KMS-11 (cell line): ENCODE data around the gene KIR3DL1.
A peak's percentile ranks its signal among the peaks of the same experiment; 100 is the strongest.
"Not testable (repeated sequence)": the region's sequence is repeated elsewhere in the genome, so short reads cannot be mapped to it uniquely, and the experiment has no call there.

Experiments used
- H2AFZ ChIP-seq: fragments of 200-600 bp; sonication (generic); 2 replicates; pipeline ENCODE4 v1.6.1; 2016; ENCODE audit warnings: antibody characterized with exemption, mixed run types, low read depth
- H3K27ac ChIP-seq: fragments of 200-600 bp; sonication (generic); 2 replicates; pipeline ENCODE4 v1.6.1; 2016; ENCODE audit warnings: mild to moderate bottlenecking, mixed run types
- H3K27me3 ChIP-seq: fragments of 200-600 bp; sonication (generic); 2 replicates; pipeline ENCODE4 v1.6.1; 2017; ENCODE audit warnings: mild to moderate bottlenecking, low read depth, mixed run types, moderate library complexity; ENCODE audit not compliant: insufficient read depth
- H3K36me3 ChIP-seq: fragments of 200-600 bp; sonication (generic); 2 replicates; pipeline ENCODE4 v1.6.1; 2017; ENCODE audit warnings: mild to moderate bottlenecking, mixed run types; ENCODE audit not compliant: insufficient read depth
- H3K4me1 ChIP-seq: fragments of 200-600 bp; sonication (generic); 2 replicates; pipeline ENCODE4 v1.6.1; 2016; ENCODE audit warnings: mild to moderate bottlenecking, low read depth, mixed run types; ENCODE audit not compliant: poor library complexity, severe bottlenecking
- H3K4me2 ChIP-seq: fragments of 200-600 bp; sonication (generic); 2 replicates; pipeline ENCODE4 v1.7.0; 2016; ENCODE audit warnings: mild to moderate bottlenecking, mixed run types
- H3K4me3 ChIP-seq: fragments of 200-600 bp; sonication (generic); IDR thresholded peaks from 2 replicates; pipeline ENCODE4 v1.6.1; 2017; ENCODE audit warnings: low read depth, low read length, mixed read lengths; ENCODE audit not compliant: insufficient read depth
- H3K79me2 ChIP-seq: fragments of 200-600 bp; sonication (generic); 2 replicates; pipeline ENCODE4 v1.6.1; 2016; ENCODE audit warnings: low read depth, mixed run types; ENCODE audit not compliant: insufficient read depth
- H3K9ac ChIP-seq: fragments of 200-600 bp; sonication (generic); 2 replicates; pipeline ENCODE4 v1.6.1; 2016; ENCODE audit warnings: mild to moderate bottlenecking, mixed run types
- H4K20me1 ChIP-seq: fragments of 200-600 bp; sonication (generic); 2 replicates; pipeline ENCODE4 v1.6.1; 2016; ENCODE audit warnings: mild to moderate bottlenecking, mixed run types; ENCODE audit not compliant: insufficient read depth
- TF ChIP-seq, protein P1 (sequence below): fragments of 200-600 bp; sonication (generic); conservative IDR thresholded peaks from 2 replicates; pipeline ENCODE4 v1.6.1; 2017; ENCODE audit warnings: low read depth, mild to moderate bottlenecking, antibody characterized with exemption, low read length, moderate library complexity, mixed read lengths

Gene KIR3DL1

DNA sequence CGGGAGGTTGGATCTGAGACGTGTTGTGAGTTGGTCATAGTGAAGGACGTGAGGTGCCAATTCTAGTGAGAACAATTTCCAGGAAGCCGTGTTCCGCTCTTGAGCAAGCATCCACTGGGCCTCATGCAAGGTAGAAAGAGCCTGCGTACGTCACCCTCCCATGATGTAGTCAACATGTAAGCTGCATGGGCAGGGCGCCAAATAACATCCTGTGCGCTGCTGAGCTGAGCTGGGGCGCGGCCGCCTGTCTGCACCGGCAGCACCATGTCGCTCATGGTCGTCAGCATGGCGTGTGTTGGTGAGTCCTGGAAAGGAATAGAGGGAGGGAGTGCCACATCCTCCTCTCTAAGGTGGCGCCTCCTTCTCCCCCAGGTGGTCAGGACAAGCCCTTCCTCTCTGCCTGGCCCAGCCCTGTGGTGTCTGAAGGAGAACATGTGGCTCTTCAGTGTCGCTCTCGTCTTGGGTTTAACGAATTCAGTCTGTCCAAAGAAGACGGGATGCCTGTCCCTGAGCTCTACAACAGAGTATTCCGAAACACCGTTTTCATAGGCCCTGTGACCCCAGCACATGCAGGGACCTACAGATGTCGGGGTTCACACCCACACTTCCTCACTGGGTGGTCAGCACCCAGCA lies 30.1 kb upstream of the KIR3DL1 start:
- H3K4me3 ChIP-seq, H3K79me2 ChIP-seq, H4K20me1 ChIP-seq, H3K36me3 ChIP-seq, H2AFZ ChIP-seq, H3K9ac ChIP-seq, H3K27ac ChIP-seq, H3K4me1 ChIP-seq, H3K4me2 ChIP-seq: not testable (repeated sequence)
- H3K27me3 ChIP-seq: peaks cover 10% of the 10 kb centered on the region; the same call in 1 of the 2 replicates

DNA sequence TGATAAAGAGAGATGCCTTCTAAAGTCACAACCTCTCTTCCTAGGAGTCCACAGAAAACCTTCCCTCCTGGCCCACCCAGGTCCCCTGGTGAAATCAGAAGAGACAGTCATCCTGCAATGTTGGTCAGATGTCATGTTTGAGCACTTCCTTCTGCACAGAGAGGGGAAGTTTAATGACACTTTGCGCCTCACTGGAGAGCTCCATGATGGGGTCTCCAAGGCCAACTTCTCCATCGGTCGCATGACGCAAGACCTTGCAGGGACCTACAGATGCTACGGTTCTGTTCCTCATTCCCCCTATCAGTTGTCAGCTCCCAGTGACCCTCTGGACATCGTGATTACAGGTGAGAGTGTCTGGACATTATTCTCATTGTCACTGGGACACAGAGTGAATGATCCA lies 28.1 kb upstream of the KIR3DL1 start:
- H3K27me3 ChIP-seq: peaks cover 15% of the 10 kb centered on the region
- not testable (repeated sequence) for H3K79me2 ChIP-seq, H3K4me1 ChIP-seq, H3K9ac ChIP-seq, H3K27ac ChIP-seq, H4K20me1 ChIP-seq, H3K4me2 ChIP-seq, H2AFZ ChIP-seq, H3K4me3 ChIP-seq, H3K36me3 ChIP-seq

DNA sequence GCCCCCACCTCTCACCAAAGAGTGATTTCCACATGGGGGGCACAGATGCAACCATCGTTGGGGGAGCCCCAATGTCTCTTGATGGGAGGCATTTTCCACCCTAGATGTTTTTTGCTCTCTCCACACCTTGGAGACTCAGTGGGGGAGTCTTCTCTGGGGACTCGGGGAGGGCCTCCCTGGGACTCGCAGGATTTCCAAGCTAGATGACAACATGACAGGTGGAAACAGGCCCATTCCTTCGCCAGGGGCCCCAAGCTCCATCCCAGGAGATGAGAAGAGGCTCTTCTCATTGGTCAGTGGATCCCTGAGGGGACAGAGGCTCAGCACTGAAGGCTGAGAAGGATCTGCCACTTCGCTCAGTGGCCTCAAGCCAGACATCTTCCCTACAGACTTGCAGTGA lies 25.6 kb upstream of the KIR3DL1 start:
- H3K4me2 ChIP-seq: no peak overlapping the region
- no peak overlapping the region for H3K9ac ChIP-seq
- H4K20me1 ChIP-seq: no peaks in the 10 kb centered on the region
- no peaks in the 10 kb centered on the region for H3K4me1 ChIP-seq
- H3K27me3 ChIP-seq: peaks cover 7% of the 10 kb centered on the region
- H3K4me3 ChIP-seq: no peak overlapping the region
- TF ChIP-seq, protein P1, sequence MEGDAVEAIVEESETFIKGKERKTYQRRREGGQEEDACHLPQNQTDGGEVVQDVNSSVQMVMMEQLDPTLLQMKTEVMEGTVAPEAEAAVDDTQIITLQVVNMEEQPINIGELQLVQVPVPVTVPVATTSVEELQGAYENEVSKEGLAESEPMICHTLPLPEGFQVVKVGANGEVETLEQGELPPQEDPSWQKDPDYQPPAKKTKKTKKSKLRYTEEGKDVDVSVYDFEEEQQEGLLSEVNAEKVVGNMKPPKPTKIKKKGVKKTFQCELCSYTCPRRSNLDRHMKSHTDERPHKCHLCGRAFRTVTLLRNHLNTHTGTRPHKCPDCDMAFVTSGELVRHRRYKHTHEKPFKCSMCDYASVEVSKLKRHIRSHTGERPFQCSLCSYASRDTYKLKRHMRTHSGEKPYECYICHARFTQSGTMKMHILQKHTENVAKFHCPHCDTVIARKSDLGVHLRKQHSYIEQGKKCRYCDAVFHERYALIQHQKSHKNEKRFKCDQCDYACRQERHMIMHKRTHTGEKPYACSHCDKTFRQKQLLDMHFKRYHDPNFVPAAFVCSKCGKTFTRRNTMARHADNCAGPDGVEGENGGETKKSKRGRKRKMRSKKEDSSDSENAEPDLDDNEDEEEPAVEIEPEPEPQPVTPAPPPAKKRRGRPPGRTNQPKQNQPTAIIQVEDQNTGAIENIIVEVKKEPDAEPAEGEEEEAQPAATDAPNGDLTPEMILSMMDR: no peak
- H3K36me3 ChIP-seq: no peaks in the 10 kb centered on the region
- H3K79me2 ChIP-seq: no peaks in the 10 kb centered on the region
- H2AFZ ChIP-seq: no peak overlapping the region
- H3K27ac ChIP-seq: no peak overlapping the region

DNA sequence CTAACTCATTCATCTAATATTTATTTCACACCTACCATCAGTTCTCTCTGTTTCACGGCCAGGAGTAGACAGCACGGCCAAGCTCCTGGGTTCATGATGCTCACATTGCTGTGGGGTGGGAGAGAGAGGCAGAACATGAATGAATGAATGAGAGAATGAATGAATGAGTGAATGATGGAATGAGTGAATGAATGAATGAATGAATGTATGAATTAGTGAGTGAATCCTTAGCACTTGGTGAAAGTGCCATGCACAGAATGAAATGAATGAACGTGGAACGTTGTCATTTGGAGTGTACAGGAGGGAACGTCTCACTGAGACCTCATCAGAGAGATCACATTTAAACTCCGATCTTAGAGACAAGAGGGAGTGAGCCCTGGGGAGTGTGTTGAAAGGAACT lies 24.8 kb upstream of the KIR3DL1 start:
- H3K9ac ChIP-seq: no peak overlapping the region
- H3K36me3 ChIP-seq: no peaks in the 10 kb centered on the region
- H3K27ac ChIP-seq: no peak overlapping the region
- H3K79me2 ChIP-seq: no peaks in the 10 kb centered on the region
- TF ChIP-seq, protein P1: no peak
- H4K20me1 ChIP-seq: no peaks in the 10 kb centered on the region
- no peak overlapping the region for H3K4me3 ChIP-seq
- H2AFZ ChIP-seq: no peak overlapping the region
- H3K27me3 ChIP-seq: peaks cover 4% of the 10 kb centered on the region
- no peak overlapping the region for H3K4me2 ChIP-seq
- no peaks in the 10 kb centered on the region for H3K4me1 ChIP-seq

DNA sequence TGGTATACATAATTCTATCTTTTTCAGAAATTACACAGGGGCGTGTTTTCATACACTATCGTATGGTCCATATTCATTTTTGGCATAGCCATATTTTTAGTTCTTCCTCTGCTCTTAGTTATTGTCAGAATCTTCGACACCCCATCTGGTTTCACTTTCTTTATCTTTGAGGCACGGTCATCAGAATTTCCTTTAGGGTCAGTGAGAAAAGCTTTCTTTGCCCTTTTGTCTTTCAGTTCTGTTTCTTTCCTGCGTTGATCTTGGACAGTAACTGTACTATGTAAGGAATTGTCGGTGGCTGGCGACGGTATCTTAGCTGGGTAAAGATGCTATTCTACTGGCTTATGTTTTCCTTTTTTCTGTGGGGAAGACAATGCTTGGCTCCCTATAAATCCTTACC lies 23.5 kb upstream of the KIR3DL1 start:
- Histone ChIP-seq H4K20me1 (no peaks in the 10 kb centered on the region), H2AFZ (no peak overlapping the region), H3K9ac (no peak overlapping the region), H3K27ac (no peak overlapping the region), H3K79me2 (no peaks in the 10 kb centered on the region), H3K4me3 (no peak overlapping the region), H3K27me3 (peaks cover 4% of the 10 kb centered on the region), H3K4me2 (peak overlapping the region; percentile 47), H3K36me3 (no peaks in the 10 kb centered on the region), H3K4me1 (no peaks in the 10 kb centered on the region)
- TF ChIP-seq, protein P1: no peak
